Daoy (cell line): ENCODE measurements around the gene LRP2. TPM values are rescaled to one million over a fixed set of nuclear protein-coding genes. Genes with fewer than 3 reads are reported as not detected.

Source experiments
- DNase-seq: peaks from one replicate; pipeline ENCODE4 v3.0.0-alpha.2; 2015; ENCODE audit warnings: low read depth
- total RNA-seq: library from RNA; depleted of rRNA; stranded (reverse); fragments of >200 nt; shearing (Covaris generic); gene quantifications from 2 replicates; pipeline ENCODE4 v1.2.3, GENCODE V29; 2014

Gene LRP2
- total RNA-seq, 1 experiment from 2014 or later, result under 0.01 TPM

- no peak for DNase-seq
These were observed 242.5 kb downstream of the LRP2 start for GRCh38 chr2:169119851-169120250.

- no peak for DNase-seq
These were observed 243.1 kb downstream of the LRP2 start for GRCh38 chr2:169119123-169119760.

GRCh38 chr2:169118060-169118459 lies 244.3 kb downstream of the LRP2 start:
- no peak for DNase-seq

- DNase-seq, result no peak
These were observed 245.3 kb downstream of the LRP2 start for GRCh38 chr2:169116993-169117392.

- DNase-seq, result no peak
These were observed 246.0 kb downstream of the LRP2 start for GRCh38 chr2:169116327-169116726.

- no peak for DNase-seq
These were observed 248.3 kb downstream of the LRP2 start for GRCh38 chr2:169114056-169114455.

- no peak for DNase-seq
These were observed 249.5 kb downstream of the LRP2 start for GRCh38 chr2:169112841-169113240.

GRCh38 chr2:169110916-169111315 lies 251.4 kb downstream of the LRP2 start:
- no peak for DNase-seq

GRCh38 chr2:169110419-169110818 lies 251.9 kb downstream of the LRP2 start:
- DNase-seq, result no peak

GRCh38 chr2:169109502-169110409 lies 252.6 kb downstream of the LRP2 start:
- peak; percentile 69 for DNase-seq

- no peak for DNase-seq
These were observed 254.0 kb downstream of the LRP2 start for GRCh38 chr2:169108099-169108884.

- no peak for DNase-seq
These were observed 254.7 kb downstream of the LRP2 start for GRCh38 chr2:169107645-169108044.

- no peak for DNase-seq
These were observed 255.5 kb downstream of the LRP2 start for GRCh38 chr2:169106563-169107545.

- DNase-seq, result no peak
These were observed 256.2 kb downstream of the LRP2 start for GRCh38 chr2:169106134-169106533.

GRCh38 chr2:169105476-169105875 lies 256.9 kb downstream of the LRP2 start:
- DNase-seq, result no peak

- no peak for DNase-seq
These were observed 257.5 kb downstream of the LRP2 start for GRCh38 chr2:169104848-169105247.

- DNase-seq, result peak; percentile 92
These were observed 266.7 kb downstream of the LRP2 start for GRCh38 chr2:169095621-169096105.

GRCh38 chr2:169094676-169095075 lies 267.7 kb downstream of the LRP2 start:
- no peak for DNase-seq

GRCh38 chr2:169093535-169093934 lies 268.8 kb downstream of the LRP2 start:
- DNase-seq, result no peak

- peak; percentile 57 for DNase-seq
These were observed 270.4 kb downstream of the LRP2 start for GRCh38 chr2:169091761-169092519.
